ENCODE results near the gene FBXO47. TPM values are rescaled to one million over a fixed set of nuclear protein-coding genes. Genes with fewer than 3 reads are reported as not detected.
"Not testable (repeated sequence)": the region's sequence is repeated elsewhere in the genome, so short reads cannot be mapped to it uniquely, and the experiment has no call there.

FBXO47 gene
- total and polyA plus RNA-seq, 2 donors from 2014 or later, result not detected

DNA sequence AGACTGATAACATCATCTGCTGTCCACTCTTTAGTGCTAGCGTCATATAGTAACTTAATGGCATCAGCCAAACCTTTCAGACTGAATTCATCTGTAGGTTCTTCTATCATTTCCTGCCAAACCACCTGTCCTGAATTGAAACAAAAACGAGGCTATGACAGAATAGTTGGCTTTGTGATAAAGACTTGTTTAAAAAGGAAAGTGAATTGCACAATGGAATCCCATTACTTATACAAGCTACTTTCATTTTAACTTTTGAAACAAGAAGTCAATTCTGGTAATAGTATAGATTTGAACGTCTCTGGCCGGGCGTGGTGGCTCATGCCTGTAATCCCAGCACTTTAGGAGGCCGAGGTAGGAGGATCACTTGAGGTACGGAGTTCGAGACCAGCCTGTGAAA, 23.6 kb downstream of the FBXO47 start:
- TF ChIP-seq, protein P1, sequence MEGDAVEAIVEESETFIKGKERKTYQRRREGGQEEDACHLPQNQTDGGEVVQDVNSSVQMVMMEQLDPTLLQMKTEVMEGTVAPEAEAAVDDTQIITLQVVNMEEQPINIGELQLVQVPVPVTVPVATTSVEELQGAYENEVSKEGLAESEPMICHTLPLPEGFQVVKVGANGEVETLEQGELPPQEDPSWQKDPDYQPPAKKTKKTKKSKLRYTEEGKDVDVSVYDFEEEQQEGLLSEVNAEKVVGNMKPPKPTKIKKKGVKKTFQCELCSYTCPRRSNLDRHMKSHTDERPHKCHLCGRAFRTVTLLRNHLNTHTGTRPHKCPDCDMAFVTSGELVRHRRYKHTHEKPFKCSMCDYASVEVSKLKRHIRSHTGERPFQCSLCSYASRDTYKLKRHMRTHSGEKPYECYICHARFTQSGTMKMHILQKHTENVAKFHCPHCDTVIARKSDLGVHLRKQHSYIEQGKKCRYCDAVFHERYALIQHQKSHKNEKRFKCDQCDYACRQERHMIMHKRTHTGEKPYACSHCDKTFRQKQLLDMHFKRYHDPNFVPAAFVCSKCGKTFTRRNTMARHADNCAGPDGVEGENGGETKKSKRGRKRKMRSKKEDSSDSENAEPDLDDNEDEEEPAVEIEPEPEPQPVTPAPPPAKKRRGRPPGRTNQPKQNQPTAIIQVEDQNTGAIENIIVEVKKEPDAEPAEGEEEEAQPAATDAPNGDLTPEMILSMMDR (IDR thresholded peaks at IDR 0.05; ENCODE audit: borderline replicate concordance, extremely low read depth, insufficient read depth), result no peak
- DNase-seq (no peak), FAIRE-seq (no peak)
- Histone ChIP-seq H3K9me3 (ENCODE audit: control insufficient read depth in 2 of 3, insufficient read depth in 1 of 3, low read length in 3 of 3) (no peaks in the 10 kb centered on the region), H3K4me1 (ENCODE audit: control insufficient read depth in 2 of 3, insufficient read depth in 2 of 3, low read depth in 1 of 3, low read length in 3 of 3) (no peaks in the 10 kb centered on the region), H3K9ac (ENCODE audit: low read length in 3 of 3) (no peak overlapping the region), H3K27ac (ENCODE audit: low read depth in 2 of 2, low read length in 2 of 2) (no peak overlapping the region), H3K27me3 (ENCODE audit: control insufficient read depth, insufficient read depth, low read length) (no peaks in the 10 kb centered on the region), H3K4me3 (ENCODE audit: low read length in 3 of 3) (no peak overlapping the region), H3K36me3 (ENCODE audit: control insufficient read depth in 2 of 3, insufficient read depth in 3 of 3, low read length in 3 of 3) (no peaks in the 10 kb centered on the region)
- intact Hi-C loops (cut with DNase I), result no loop called here

DNA sequence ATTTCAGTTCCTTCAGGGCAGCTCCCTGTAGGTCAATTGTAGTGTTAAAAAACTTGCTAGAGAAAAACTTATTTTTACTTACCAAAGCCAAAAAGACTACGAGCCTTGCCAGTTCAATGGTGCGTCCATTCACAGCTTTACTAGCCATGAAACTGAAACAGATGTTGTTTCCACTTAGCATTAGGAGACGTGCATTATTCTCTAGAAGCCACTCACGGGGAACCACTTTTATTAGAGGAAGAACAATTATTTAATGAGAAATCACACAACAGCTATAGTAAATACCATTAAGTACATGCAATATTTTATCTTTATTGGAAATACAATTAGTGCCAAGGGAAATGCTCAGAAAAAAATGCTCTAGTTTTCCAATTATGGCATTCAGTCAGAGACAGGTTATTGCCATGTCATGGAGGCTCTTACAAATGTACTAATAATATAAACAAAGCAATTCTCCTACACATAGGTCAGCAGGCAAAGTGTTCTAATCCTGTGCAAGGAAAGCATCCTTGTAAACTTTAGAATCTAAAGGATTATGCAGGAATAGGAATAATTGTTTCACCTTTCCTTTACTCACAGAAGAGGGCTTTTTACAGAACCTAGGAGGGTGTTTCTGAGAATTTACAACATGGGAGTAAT, 24.4 kb downstream of the FBXO47 start:
- no peaks in the 10 kb centered on the region for H3K36me3 ChIP-seq (ENCODE audit: control insufficient read depth in 2 of 3, insufficient read depth in 3 of 3, low read length in 3 of 3)
- H3K27ac ChIP-seq (ENCODE audit: low read depth in 2 of 2, low read length in 2 of 2), result no peak overlapping the region
- no peak overlapping the region for H3K4me3 ChIP-seq (ENCODE audit: low read length in 3 of 3)
- no peaks in the 10 kb centered on the region for H3K4me1 ChIP-seq (ENCODE audit: control insufficient read depth in 2 of 3, insufficient read depth in 2 of 3, low read depth in 1 of 3, low read length in 3 of 3)
- DNase-seq, result no peak
- TF ChIP-seq, protein P1 (IDR thresholded peaks at IDR 0.05; ENCODE audit: borderline replicate concordance, extremely low read depth, insufficient read depth), result no peak
- intact Hi-C loops (cut with DNase I), result no loop called here
- H3K9ac ChIP-seq (ENCODE audit: low read length in 3 of 3), result no peak overlapping the region
- H3K27me3 ChIP-seq (ENCODE audit: control insufficient read depth, insufficient read depth, low read length), result no peaks in the 10 kb centered on the region
- H3K9me3 ChIP-seq (ENCODE audit: control insufficient read depth in 2 of 3, insufficient read depth in 1 of 3, low read length in 3 of 3), result no peaks in the 10 kb centered on the region
- no peak for FAIRE-seq

DNA sequence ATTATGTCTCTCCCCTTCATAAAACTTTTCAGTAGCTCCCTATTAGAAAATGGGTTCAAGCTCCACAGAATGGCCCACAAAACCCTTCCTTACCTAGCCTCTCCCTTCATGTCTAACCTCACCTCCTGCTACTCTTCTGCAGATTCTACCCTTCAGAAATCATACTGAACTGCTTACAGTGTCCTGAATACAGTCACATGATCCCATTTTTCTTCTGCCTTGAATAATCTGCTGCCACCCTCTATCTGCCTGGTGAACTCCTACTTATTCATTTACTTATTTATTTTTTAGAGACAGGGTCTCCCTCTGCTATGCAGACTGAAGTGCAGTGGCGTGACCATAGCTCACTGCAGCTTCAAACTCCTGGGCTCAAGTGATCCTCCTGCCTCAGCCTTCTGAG, 26.8 kb downstream of the FBXO47 start:
- H3K27me3 ChIP-seq (ENCODE audit: control insufficient read depth, insufficient read depth, low read length), result no peaks in the 10 kb centered on the region
- H3K4me1 ChIP-seq (ENCODE audit: control insufficient read depth in 2 of 3, insufficient read depth in 2 of 3, low read depth in 1 of 3, low read length in 3 of 3), result no peaks in the 10 kb centered on the region
- H3K27ac ChIP-seq (ENCODE audit: low read depth in 2 of 2, low read length in 2 of 2), result no peak overlapping the region
- no peaks in the 10 kb centered on the region for H3K9me3 ChIP-seq (ENCODE audit: control insufficient read depth in 2 of 3, insufficient read depth in 1 of 3, low read length in 3 of 3)
- DNase-seq, result no peak
- H3K4me3 ChIP-seq (ENCODE audit: low read length in 3 of 3), result no peak overlapping the region
- H3K9ac ChIP-seq (ENCODE audit: low read length in 3 of 3), result no peak overlapping the region
- intact Hi-C loops (cut with DNase I), result no loop called here
- no peak for FAIRE-seq
- TF ChIP-seq, protein P1 (IDR thresholded peaks at IDR 0.05; ENCODE audit: borderline replicate concordance, extremely low read depth, insufficient read depth), result no peak
- H3K36me3 ChIP-seq (ENCODE audit: control insufficient read depth in 2 of 3, insufficient read depth in 3 of 3, low read length in 3 of 3), result no peaks in the 10 kb centered on the region

DNA sequence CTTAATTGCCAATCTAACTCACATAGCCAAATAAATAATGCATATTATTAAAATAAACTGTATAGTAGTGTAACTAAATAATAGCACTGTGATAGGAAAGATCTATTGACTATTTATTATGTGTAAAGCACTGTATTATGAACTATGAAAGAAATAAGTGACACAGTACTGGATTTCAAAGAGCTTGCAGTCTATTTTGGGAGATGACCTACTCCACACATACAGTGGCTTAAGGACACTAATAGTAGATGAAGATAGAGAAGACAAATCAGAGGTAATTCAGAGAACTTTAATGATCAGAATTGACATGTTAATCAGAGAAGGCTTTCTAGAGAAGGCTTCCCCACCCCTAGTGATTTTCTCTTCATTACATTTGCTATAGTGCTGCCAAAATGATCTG, 27.2 kb downstream of the FBXO47 start:
- TF ChIP-seq, protein P1 (IDR thresholded peaks at IDR 0.05; ENCODE audit: borderline replicate concordance, extremely low read depth, insufficient read depth), result no peak
- H3K4me1 ChIP-seq (ENCODE audit: control insufficient read depth in 2 of 3, insufficient read depth in 2 of 3, low read depth in 1 of 3, low read length in 3 of 3), result no peaks in the 10 kb centered on the region
- no peak overlapping the region for H3K4me3 ChIP-seq (ENCODE audit: low read length in 3 of 3)
- no peaks in the 10 kb centered on the region for H3K36me3 ChIP-seq (ENCODE audit: control insufficient read depth in 2 of 3, insufficient read depth in 3 of 3, low read length in 3 of 3)
- intact Hi-C loops (cut with DNase I), result no loop called here
- no peak for FAIRE-seq
- H3K9ac ChIP-seq (ENCODE audit: low read length in 3 of 3), result no peak overlapping the region
- H3K9me3 ChIP-seq (ENCODE audit: control insufficient read depth in 2 of 3, insufficient read depth in 1 of 3, low read length in 3 of 3), result no peaks in the 10 kb centered on the region
- no peak overlapping the region for H3K27ac ChIP-seq (ENCODE audit: low read depth in 2 of 2, low read length in 2 of 2)
- no peak for DNase-seq
- H3K27me3 ChIP-seq (ENCODE audit: control insufficient read depth, insufficient read depth, low read length), result no peaks in the 10 kb centered on the region

DNA sequence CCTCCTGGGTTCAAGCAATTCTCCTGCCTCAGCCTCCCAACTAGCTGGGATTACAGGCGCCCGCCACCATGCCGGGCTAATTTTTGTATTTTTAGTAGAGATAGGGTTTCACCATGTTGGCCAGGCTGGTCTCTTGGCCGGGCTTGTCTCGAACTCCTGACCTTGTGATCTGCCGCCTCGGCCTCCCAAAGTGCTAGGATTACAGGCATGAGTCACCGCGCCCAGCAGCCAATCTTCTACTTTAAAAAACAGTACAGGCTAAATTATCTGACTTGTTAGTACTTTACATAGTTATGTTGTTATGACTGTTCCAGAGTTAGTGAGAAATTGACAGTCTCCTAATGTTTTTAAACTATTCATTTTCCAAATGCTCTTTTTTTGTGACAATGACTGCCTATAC, 33.2 kb downstream of the FBXO47 start:
- H3K9me3 ChIP-seq (ENCODE audit: control insufficient read depth in 2 of 3, insufficient read depth in 1 of 3, low read length in 3 of 3); DNase-seq; H3K4me3 ChIP-seq (ENCODE audit: low read length in 3 of 3); FAIRE-seq; H3K9ac ChIP-seq (ENCODE audit: low read length in 3 of 3); H3K36me3 ChIP-seq (ENCODE audit: control insufficient read depth in 2 of 3, insufficient read depth in 3 of 3, low read length in 3 of 3); intact Hi-C loops (cut with DNase I); H3K4me1 ChIP-seq (ENCODE audit: control insufficient read depth in 2 of 3, insufficient read depth in 2 of 3, low read depth in 1 of 3, low read length in 3 of 3); H3K27ac ChIP-seq (ENCODE audit: low read depth in 2 of 2, low read length in 2 of 2); H3K27me3 ChIP-seq (ENCODE audit: control insufficient read depth, insufficient read depth, low read length): not testable (repeated sequence)
